H9 (cell line): ENCODE data around the gene WDR33. TPM values are rescaled to one million over a fixed set of nuclear protein-coding genes. Genes with fewer than 3 reads are reported as not detected.

Source experiments
- DNase-seq: peaks from one replicate; pipeline ENCODE4 v3.0.0-alpha.2; 2017
- H2AFZ ChIP-seq: one replicate; pipeline ENCODE4 v1.6.1; 2013; ENCODE audit warnings: mild to moderate bottlenecking, low read length, control low read depth, moderate library complexity
- H2AK5ac ChIP-seq: 2 replicates; pipeline ENCODE4 v1.6.1; 2013; ENCODE audit warnings: low read length, control low read depth, mixed read lengths; ENCODE audit not compliant: insufficient read length
- H2BK120ac ChIP-seq: one replicate; pipeline ENCODE4 v1.6.1; 2013; ENCODE audit warnings: low read depth, mild to moderate bottlenecking, low read length, control low read depth, inconsistent platforms; ENCODE audit not compliant: poor library complexity, severe bottlenecking
- H2BK12ac ChIP-seq: 2 replicates; pipeline ENCODE4 v1.6.1; 2013; ENCODE audit warnings: low read length, control low read depth, mixed read lengths, low read depth; ENCODE audit not compliant: insufficient read length
- H2BK15ac ChIP-seq: 2 replicates; pipeline ENCODE4 v1.6.1; 2013; ENCODE audit warnings: low read depth, low read length, control low read depth
- H2BK20ac ChIP-seq: one replicate; pipeline ENCODE4 v1.6.1; 2013; ENCODE audit warnings: low read depth, mild to moderate bottlenecking, low read length, control low read depth, inconsistent platforms; ENCODE audit not compliant: poor library complexity, severe bottlenecking
- H2BK5ac ChIP-seq: 2 replicates; pipeline ENCODE4 v1.6.1; 2013; ENCODE audit warnings: low read length, control low read depth, mixed read lengths; ENCODE audit not compliant: insufficient read length
- H3K14ac ChIP-seq: 2 replicates; pipeline ENCODE4 v1.6.1; 2013; ENCODE audit warnings: low read length, control low read depth; ENCODE audit not compliant: insufficient read depth
- H3K18ac ChIP-seq: 2 replicates; pipeline ENCODE4 v1.6.1; 2013; ENCODE audit warnings: low read depth, mild to moderate bottlenecking, mixed read lengths, low read length, control low read depth; ENCODE audit not compliant: insufficient read length
- H3K23ac ChIP-seq: 2 replicates; pipeline ENCODE4 v1.6.1; 2013; ENCODE audit warnings: low read length, control low read depth, mixed read lengths, low read depth; ENCODE audit not compliant: insufficient read length
- H3K23me2 ChIP-seq: 2 replicates; pipeline ENCODE4 v1.6.1; 2013; ENCODE audit warnings: low read depth, mild to moderate bottlenecking, mixed read lengths, low read length, control low read depth; ENCODE audit not compliant: insufficient read length, poor library complexity, severe bottlenecking
- H3K27ac ChIP-seq: 2 replicates; pipeline ENCODE4 v1.5.1; 2013; ENCODE audit warnings: low read length, control low read depth, mixed read lengths, low read depth; ENCODE audit not compliant: insufficient read length
- H3K27me3 ChIP-seq: 2 replicates; pipeline ENCODE4 v1.6.1; 2013; ENCODE audit warnings: low read length, control low read depth, inconsistent platforms; ENCODE audit not compliant: insufficient read depth
- H3K4ac ChIP-seq: 2 replicates; pipeline ENCODE4 v1.6.1; 2013; ENCODE audit warnings: low read depth, mild to moderate bottlenecking, control low read depth, inconsistent platforms, low read length, moderate library complexity
- H3K4me1 ChIP-seq: 2 replicates; pipeline ENCODE4 v1.6.1; 2013; ENCODE audit warnings: low read length, control low read depth, inconsistent platforms; ENCODE audit not compliant: insufficient read depth
- H3K4me2 ChIP-seq: 2 replicates; pipeline ENCODE4 v1.6.1; 2013; ENCODE audit warnings: low read length, control low read depth, mixed read lengths; ENCODE audit not compliant: insufficient read length, insufficient read depth
- H3K56ac ChIP-seq: 2 replicates; pipeline ENCODE4 v1.6.1; 2013; ENCODE audit warnings: low read depth, mild to moderate bottlenecking, mixed read lengths, low read length, control low read depth; ENCODE audit not compliant: insufficient read length
- H3K79me1 ChIP-seq: 2 replicates; pipeline ENCODE4 v1.6.1; 2013; ENCODE audit warnings: low read depth, mild to moderate bottlenecking, moderate library complexity, low read length, control low read depth, inconsistent platforms; ENCODE audit not compliant: insufficient read depth, poor library complexity, severe bottlenecking
- H3K79me2 ChIP-seq: 2 replicates; pipeline ENCODE4 v1.6.1; 2013; ENCODE audit warnings: low read length, control low read depth, inconsistent platforms; ENCODE audit not compliant: insufficient read depth
- H3K9ac ChIP-seq: 2 replicates; pipeline ENCODE4 v1.6.1; 2013; ENCODE audit warnings: low read length, control low read depth, mixed read lengths; ENCODE audit not compliant: insufficient read length; ENCODE audit errors: extremely low read depth
- H3K9me3 ChIP-seq: one replicate; pipeline ENCODE4 v1.6.1; 2013; ENCODE audit warnings: low read depth, low read length, inconsistent platforms; ENCODE audit not compliant: control insufficient read depth
- H3T11ph ChIP-seq: one replicate; pipeline ENCODE4 v1.6.1; 2013; ENCODE audit warnings: mild to moderate bottlenecking, low read length, control low read depth, inconsistent platforms
- H4K20me1 ChIP-seq: one replicate; pipeline ENCODE4 v1.6.1; 2013; ENCODE audit not compliant: control insufficient read depth, insufficient read length, insufficient read depth
- H4K5ac ChIP-seq: 2 replicates; pipeline ENCODE4 v1.6.1; 2013; ENCODE audit warnings: low read depth, mild to moderate bottlenecking, mixed read lengths, low read length, control low read depth; ENCODE audit not compliant: insufficient read length
- H4K8ac ChIP-seq: replicated peaks from 2 replicates; pipeline ENCODE4 v1.6.1; 2013; ENCODE audit warnings: low read length, control low read depth, mixed read lengths, low read depth; ENCODE audit not compliant: insufficient read length
- H4K91ac ChIP-seq: 2 replicates; pipeline ENCODE4 v1.6.1; 2013; ENCODE audit warnings: low read depth, mild to moderate bottlenecking, moderate library complexity, mixed read lengths, low read length, control low read depth; ENCODE audit not compliant: insufficient read length
- H3K27ac Mint-ChIP-seq, 3 experiments: 2 replicates in 2 of 3; 3 replicates in 1 of 3; pipeline ENCODE4 v1.8.0; 2020 to 2021; ENCODE audit warnings: mixed read lengths in 3 of 3, mild to moderate bottlenecking in 1 of 3, moderate library complexity in 1 of 3
- H3K27me3 Mint-ChIP-seq: 2 replicates; pipeline ENCODE4 v1.8.0; 2021; ENCODE audit warnings: low read depth, mild to moderate bottlenecking, moderate library complexity, mixed read lengths
- H3K36me3 Mint-ChIP-seq, 3 experiments: 2 replicates in 2 of 3; 3 replicates in 1 of 3; pipeline ENCODE4 v1.8.0; 2020 to 2021; ENCODE audit warnings: low read depth in 3 of 3, mixed read lengths in 3 of 3; ENCODE audit not compliant: insufficient read depth in 1 of 3
- H3K4me1 Mint-ChIP-seq, 2 experiments: 2 replicates each; pipeline ENCODE4 v1.8.0; 2020; ENCODE audit warnings: mixed read lengths in 2 of 2
- H3K4me3 Mint-ChIP-seq, 2 experiments: 2 replicates in 1 of 2; 3 replicates in 1 of 2; pipeline ENCODE4 v1.8.0; 2020 to 2021; ENCODE audit warnings: mild to moderate bottlenecking in 2 of 2, mixed read lengths in 2 of 2, moderate library complexity in 1 of 2
- H3K9me3 Mint-ChIP-seq, 2 experiments: 2 replicates in 1 of 2; 3 replicates in 1 of 2; pipeline ENCODE4 v1.8.0; 2020; ENCODE audit warnings: mild to moderate bottlenecking in 2 of 2, mixed read lengths in 2 of 2, moderate library complexity in 1 of 2
- WGBS: extraction: QIAGEN DNeasy Blood & Tissue Kit; methylation state at CpG from one replicate; pipeline ENCODE4 v1.1.7; 2013; ENCODE audit warnings: missing lambda C conversion rate, low lambda C conversion rate, mixed read lengths; ENCODE audit not compliant: insufficient read length; ENCODE audit errors: extremely low coverage; 5-methylcytosine and 5-hydroxymethylcytosine counted together
- total RNA-seq: library from RNA; stranded (reverse); gene quantifications from 2 replicates; pipeline ENCODE4 v1.2.1, GENCODE V29; 2021
- TF ChIP-seq, protein P1 (sequence below): fragments of 200-600 bp; sonication (generic); conservative IDR thresholded peaks from 3 replicates; pipeline ENCODE4 v1.8.0; 2021; ENCODE audit warnings: antibody characterized with exemption, mild to moderate bottlenecking

WDR33 gene
- total RNA-seq, 1 experiment from 2014 or later, result 86.0 TPM

DNA sequence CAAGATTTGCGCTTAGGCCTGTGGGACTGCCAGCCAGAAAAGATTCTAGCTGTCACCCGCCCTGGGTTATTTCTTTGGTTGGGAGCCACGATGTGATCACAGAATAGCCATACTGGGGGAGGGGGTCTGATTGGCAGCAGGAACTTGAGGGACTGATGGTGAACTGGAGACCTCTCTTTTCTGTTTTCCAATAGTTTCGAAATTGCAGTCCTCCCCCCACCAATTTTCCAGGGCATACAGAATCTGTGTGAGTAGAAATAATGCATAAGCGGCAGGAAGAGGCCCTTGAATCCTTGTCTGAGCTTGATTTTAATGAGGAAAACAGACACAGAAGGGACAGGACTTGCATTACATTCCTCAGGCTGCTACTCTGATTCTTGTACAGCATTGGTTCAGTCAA lies 49.2 kb upstream of the WDR33 start:
- H2AFZ ChIP-seq, result no peak overlapping the region
- H2BK15ac ChIP-seq, result no peak overlapping the region
- H2BK20ac ChIP-seq, result no peak overlapping the region
- peaks cover 25 to 34% of the 10 kb centered on the region in 2 experiments for H3K4me1 Mint-ChIP-seq
- H3K9me3 Mint-ChIP-seq, result no peaks in the 10 kb centered on the region; a peak in 1 of 5 replicates
- H2AK5ac ChIP-seq, result no peak overlapping the region
- TF ChIP-seq, protein P1, sequence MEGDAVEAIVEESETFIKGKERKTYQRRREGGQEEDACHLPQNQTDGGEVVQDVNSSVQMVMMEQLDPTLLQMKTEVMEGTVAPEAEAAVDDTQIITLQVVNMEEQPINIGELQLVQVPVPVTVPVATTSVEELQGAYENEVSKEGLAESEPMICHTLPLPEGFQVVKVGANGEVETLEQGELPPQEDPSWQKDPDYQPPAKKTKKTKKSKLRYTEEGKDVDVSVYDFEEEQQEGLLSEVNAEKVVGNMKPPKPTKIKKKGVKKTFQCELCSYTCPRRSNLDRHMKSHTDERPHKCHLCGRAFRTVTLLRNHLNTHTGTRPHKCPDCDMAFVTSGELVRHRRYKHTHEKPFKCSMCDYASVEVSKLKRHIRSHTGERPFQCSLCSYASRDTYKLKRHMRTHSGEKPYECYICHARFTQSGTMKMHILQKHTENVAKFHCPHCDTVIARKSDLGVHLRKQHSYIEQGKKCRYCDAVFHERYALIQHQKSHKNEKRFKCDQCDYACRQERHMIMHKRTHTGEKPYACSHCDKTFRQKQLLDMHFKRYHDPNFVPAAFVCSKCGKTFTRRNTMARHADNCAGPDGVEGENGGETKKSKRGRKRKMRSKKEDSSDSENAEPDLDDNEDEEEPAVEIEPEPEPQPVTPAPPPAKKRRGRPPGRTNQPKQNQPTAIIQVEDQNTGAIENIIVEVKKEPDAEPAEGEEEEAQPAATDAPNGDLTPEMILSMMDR, result no peak
- no CpG with 5 or more reads among the region's 5 CpGs for WGBS
- H3K14ac ChIP-seq, result no peak overlapping the region
- H3K79me2 ChIP-seq, result peaks cover 18% of the 10 kb centered on the region; the same call in 1 of the 2 replicates
- peaks cover 2% of the 10 kb centered on the region for H3K79me1 ChIP-seq
- H3K27ac ChIP-seq, result no peak overlapping the region
- H3K27me3 ChIP-seq, result no peaks in the 10 kb centered on the region
- H3K9me3 ChIP-seq, result no peaks in the 10 kb centered on the region
- no peak overlapping the region for H3K4ac ChIP-seq
- no peak overlapping the region for H3K56ac ChIP-seq
- peak overlapping the region in 1 of 2 experiments; percentile 74; a peak in 1 of 5 replicates for H3K4me3 Mint-ChIP-seq
- no peak overlapping the region for H4K8ac ChIP-seq
- H3K23ac ChIP-seq, result no peak overlapping the region
- H3K23me2 ChIP-seq, result peaks cover 7% of the 10 kb centered on the region
- no peak overlapping the region for H4K5ac ChIP-seq
- peaks cover 21 to 32% (median 30%) of the 10 kb centered on the region in 3 experiments for H3K36me3 Mint-ChIP-seq
- H3T11ph ChIP-seq, result no peak overlapping the region
- peak overlapping the region in 2 of 3 experiments; percentile 40 to 54; a peak in 1 of 7 replicates for H3K27ac Mint-ChIP-seq
- H3K4me1 ChIP-seq, result no peaks in the 10 kb centered on the region
- H3K4me2 ChIP-seq, result no peak overlapping the region
- no peak overlapping the region for H3K18ac ChIP-seq
- H2BK12ac ChIP-seq, result no peak overlapping the region
- no peak overlapping the region for H2BK120ac ChIP-seq
- no peak overlapping the region for H3K9ac ChIP-seq
- no peak overlapping the region for H4K91ac ChIP-seq
- no peak overlapping the region for H2BK5ac ChIP-seq
- no peaks in the 10 kb centered on the region for H4K20me1 ChIP-seq
- no peak for DNase-seq
- no peaks in the 10 kb centered on the region for H3K27me3 Mint-ChIP-seq
